NCI-H69 (cell line): ENCODE data around the gene RAI14.

Experiments
- DNase-seq: peaks from one replicate; lab custom pipeline; 2025; lab: John Stamatoyannopoulos, UW

The RAI14 gene

DNA sequence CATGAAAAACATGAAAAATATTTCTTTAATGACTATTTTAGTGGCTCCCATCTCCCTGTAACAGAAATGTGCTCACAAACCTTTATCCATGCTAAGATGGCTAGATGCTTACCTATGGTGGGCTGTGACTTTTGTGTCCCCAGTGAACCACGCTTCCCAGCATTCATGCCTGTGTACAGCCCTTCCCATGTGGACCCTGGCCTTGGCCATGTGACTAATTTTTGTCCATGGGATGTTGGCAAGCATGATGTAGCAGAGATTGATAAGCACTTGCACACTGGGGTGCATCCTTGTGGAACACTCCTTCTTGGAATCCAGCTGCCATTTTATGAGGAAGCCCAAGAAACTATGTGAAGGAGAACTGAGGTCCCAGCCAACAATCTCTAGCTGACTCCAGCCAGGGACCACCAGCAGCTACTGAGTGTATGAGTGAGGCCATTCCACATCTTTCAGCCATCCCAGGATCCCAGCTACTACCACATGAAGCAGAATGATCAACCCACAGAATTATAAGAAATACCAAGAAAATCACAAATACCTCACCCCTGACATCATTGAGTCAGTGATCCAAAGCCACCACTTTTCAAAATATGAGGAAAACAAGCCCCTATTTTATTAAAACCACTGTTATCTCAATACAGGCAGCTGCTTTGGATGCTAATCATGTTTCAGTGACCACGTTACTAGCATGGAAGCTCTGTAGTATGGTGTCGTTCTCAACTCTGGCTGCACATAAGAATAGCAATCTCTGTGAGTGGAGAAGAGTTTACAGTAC is 16.1 kb upstream of the RAI14 start:
- DNase-seq: no peak

DNA sequence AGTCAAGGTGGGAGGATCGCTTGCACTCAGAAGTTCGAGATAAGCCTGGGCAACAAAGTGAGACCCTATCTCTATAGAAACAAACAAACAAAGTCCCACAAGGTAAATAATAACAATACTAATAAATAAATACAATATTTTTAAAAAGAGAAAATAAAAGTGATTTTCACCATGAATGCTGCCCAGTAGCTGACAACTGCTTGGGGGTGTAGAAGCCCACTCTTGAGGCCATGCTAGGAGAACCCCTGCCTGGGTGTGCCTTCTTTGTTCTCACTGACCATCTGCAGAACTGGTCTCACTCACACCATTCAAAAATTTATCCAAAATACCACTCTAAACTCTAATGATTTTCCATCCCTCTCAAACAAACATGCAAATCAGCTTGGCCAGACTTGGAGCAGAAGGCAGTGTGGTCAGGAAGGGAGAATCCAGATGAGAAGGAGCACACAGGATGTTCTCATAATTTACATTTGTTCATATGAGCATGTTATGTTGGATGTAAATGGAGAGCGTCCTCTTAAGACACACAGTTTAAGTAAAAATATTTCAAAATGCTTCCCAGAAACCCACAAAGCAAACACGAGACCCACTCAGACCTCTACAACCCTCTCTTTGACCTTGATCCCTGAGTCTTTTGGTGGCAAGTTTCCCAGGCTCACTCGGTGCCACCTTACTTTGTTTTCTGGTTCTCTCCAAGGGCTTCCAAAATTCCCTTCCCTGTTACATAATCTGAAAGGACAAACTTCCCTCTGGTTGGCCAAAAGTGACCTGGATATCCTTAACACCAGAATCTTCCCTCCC is 7.9 kb upstream of the RAI14 start:
- no peak for DNase-seq

DNA sequence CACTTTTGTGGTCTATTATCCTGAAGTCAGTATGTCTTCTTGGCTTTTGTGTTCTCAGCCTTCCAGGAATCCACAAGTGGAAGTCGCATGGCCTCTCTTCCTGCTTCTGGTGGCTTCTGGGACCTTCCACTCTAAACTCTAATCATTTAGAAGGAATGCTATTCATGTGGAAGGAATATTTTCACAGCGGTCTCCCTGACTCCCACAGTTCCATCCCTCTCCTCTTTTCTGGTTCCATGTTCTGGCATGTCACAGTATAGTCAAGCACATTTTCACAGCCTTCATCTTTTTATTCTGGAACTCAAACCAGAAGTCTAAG is 7.3 kb upstream of the RAI14 start:
- no peak for DNase-seq

DNA sequence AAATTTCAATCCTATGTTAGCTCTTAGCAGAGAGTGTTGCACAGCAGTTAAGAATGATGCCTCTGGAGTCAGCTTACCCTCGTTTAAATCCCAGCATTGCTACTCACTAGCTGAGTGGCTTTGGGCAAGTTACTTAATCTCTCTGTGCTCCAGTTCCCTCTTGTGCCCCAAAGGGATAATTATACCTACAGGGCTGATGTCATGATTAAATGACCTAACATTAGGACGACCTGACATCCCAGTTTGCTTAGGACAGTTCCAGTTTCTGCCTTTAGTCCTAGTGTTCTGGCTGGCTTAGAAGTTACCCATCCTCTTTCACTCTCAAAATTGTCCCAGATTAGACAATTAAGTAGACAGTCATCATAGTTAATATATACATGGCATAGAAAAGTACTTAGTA is 4.3 kb upstream of the RAI14 start:
- peak; percentile 49 for DNase-seq

DNA sequence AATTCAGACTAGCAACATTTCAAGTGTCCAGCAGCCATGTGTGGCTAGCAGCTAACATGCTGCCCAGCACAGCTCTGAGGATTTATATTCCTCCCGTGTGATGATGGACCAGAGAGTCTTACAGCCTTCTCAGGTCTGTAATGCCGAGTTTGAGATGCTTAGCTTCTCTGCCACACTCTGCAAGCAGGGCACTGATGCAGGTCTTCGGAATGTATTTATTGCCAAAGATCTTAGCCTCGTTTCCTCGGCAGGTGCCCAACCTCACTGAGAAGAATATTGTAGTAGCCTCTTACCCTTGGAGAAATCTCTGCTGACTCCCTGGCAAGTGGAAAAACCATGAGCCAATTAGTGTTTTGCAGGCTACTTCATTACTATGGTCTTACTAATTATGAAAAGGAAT is 3.7 kb upstream of the RAI14 start:
- no peak for DNase-seq

DNA sequence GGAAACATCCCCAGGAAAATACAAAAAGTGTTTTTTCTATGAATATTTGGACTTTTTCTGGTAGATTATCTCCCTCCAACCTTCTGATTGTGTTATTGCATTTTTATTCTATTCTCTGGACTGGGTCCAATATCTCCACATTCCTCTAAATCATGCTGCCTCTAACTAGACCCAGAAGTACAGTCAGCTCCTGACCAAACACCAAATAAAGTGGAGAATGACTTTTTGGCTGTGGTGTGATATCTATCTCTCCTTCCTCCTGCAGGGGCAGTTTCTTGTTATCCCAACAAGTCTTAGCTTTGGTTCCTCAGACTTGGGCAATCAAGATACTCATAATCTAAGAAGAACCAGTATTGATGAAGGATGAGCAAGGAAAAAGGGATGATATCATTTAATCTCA is 3.2 kb upstream of the RAI14 start:
- no peak for DNase-seq

DNA sequence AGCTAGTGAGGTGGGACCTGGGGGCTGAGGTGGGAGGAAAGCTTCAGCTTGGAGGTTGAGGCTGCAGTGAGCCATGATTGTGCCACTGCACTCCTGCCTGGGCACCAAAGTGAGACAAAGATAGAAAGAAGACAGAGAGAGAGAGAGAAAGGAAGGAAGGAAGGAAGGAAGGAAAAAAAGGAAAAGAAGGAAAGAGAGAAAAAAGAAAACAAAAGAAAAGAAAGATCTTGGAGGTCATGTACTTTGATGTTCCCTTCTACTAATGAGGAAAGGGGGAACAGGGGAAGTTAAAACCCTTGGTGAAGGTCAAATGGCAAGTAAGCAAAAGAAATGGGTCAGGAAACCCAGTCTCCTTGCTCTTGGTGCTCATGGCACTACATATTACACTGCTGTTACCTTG is 2.4 kb upstream of the RAI14 start:
- no peak for DNase-seq

DNA sequence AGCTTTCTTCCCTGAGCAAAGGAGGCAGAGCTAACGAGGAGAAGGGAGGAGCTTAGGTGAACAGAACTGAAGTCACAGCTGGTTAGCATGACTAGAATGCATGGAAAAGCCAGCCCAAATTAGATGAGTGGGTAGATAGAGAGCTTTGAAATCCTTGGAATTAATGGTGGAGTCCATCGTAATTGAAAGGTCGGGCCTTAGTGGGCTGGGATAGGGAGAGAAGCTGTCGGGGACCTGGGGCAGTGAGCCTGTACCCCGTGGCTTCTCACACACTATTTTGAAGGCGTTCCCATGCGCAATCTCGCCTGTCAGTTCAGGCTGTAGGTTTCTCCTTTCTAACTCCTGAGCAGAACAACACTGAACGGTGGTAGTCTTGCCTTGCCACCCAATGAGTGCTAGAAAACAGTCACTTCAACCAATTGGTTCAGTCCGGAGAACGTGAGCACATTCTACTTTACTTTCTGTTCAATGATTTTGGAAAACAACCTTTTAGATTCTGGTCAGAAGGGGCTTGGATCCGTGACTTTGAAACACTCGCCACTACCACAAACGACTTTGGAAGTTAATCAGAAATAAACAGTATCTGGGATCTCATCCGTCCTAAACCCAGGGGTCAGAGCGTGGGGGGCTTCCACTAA is 655 bp upstream of the RAI14 start:
- peak; percentile 88 for DNase-seq

DNA sequence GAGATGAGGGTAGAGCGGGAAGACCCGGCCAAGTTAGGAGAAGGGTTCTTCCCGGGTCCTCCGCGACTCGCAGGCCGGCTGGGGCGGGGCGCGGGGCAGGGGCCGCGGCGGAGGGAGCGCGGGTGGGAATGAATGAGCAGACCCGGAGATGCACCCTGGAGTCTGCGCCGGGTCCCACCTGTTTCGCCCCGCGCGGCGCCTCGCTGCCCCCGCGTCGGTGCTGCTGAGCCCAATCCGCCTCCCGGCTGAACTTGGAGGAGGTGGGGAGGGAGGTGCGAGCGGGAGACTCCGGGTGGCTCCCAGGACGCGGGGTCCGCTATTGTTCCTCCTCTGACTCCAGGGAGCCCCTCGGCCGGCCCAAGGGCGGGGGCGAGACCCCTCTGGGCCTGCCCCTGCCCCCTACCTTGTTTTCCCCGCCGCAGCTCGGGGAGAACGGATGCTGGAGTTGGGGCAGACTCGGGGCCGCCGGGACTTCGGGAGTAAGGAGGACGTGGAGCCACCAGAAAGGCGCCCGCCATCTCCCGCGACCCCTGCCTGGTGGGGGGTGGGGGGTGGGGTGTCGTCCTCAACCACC is 659 bp downstream of the RAI14 start:
- peak; percentile 67 for DNase-seq

DNA sequence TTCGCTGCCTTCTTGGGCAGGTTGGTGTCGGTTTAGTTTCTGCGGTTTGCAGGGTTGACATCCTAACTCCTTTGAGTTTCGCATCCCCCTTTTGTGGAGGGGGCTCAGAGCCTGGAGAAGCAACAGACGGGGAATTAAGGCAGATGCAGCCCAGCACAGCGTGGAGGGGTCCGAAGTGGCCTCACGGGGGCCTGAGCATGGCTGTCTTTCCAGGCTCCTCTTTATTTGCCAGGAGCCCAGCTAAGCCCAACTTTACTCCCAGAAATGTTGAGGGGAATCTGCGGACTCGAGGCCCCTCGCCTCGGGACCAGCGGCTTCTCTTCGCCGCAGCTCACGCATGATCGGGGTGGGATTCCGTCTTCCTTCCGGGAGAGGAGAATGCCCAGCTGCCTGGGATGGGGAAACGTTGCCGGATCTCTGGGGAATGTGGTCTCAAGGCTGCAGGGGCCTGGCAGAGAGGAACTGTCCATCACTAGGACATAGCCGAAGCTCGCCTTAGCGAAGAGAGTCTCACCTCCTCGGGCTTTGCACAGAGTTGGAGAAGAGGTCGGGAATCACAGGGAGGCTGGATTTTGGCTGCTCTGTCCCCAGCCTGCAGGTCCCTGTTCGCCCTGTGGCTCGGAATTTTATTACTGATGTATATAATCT is 1.3 kb downstream of the RAI14 start:
- peak; percentile 67 for DNase-seq

DNA sequence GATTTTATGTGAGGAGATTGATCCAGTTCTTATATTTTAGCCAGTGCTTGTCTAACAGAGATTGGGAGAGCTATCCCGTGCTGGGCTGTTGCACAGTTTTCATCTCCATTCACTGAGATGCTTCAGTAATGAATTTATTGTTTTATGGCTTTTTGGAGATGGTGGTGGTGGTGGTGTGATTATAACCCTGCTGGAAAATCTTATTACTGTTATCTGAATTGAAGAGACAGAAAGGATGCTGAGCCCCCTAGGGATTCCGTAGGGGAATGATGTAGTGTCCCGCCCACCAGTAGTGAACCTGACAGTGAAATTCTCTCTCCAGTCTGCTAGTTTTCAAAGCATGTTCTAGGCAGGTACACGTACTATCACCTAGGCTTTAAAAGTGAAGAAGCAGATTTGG is 1.9 kb downstream of the RAI14 start:
- peak; percentile 57 for DNase-seq

DNA sequence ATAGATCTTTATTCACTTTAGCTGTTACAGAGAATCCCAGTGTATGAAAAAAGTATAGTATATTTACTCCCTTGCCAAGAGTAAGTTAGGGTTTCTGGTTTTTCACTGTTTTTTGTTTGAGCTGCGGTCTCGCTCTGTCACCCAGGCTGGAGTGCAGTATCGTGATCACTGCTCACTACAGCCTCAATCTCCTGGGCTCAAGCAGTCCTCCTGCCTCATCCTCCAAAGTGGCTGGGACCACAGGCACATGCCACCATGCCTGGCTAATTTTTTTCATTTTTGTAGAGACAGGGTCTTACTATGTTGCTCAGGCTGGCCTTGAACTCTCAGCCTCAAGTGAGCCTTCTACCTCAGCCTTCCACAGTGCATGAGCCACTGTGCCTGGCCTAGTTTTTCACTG is 3.0 kb downstream of the RAI14 start:
- no peak for DNase-seq

DNA sequence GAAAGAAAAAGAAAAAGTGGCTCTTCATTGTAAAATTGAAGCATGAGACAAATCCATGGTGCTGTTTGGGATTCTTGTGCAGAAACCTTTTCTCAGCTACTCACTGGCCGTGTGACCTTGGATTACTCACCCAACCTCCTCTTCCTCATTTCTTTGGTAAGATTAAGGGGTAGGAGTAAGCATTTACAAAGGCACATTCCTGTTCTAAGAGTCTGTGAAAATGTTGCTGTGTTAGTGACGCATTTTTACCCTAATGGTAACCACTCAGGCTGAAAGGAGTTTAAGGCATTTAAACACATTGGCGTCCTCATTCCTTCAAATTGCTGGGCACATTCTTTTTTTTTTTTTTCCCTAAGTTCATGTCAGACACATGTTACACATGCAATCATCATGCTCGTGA is 4.3 kb downstream of the RAI14 start:
- DNase-seq: no peak

DNA sequence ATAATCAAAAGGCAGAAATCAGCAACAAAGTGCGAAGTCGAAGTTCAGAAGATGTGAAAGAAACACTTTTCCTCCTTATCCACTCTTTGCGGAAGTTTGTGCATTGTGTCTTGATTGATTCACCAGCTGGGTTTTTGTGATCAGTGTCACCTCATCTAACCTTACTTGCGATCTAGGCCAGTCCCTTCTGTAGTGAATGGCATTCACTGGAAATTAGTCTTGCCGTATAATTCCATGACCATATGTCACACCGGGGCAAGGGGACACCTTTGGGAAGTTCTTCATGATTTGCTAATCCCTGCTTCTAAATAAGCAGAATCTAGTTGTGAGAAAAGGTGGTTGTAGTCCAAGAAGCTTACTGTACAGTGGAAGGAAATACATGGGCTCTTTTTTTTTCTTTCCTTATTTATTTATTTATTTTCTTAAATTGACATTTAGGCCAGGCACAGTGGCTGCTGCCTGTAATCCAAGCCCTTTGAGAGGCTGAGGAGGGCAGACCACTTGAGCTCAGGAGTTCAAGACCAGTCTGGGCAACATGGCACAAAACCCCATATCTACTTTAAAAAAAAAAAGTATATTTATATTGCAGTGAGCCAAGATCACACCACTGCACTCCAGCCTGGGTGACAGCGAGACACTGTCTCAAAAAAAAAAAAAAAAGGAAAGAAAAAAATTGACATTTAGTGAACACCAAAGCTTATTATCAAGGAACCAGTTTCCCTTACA is 7.8 kb downstream of the RAI14 start:
- DNase-seq: no peak

DNA sequence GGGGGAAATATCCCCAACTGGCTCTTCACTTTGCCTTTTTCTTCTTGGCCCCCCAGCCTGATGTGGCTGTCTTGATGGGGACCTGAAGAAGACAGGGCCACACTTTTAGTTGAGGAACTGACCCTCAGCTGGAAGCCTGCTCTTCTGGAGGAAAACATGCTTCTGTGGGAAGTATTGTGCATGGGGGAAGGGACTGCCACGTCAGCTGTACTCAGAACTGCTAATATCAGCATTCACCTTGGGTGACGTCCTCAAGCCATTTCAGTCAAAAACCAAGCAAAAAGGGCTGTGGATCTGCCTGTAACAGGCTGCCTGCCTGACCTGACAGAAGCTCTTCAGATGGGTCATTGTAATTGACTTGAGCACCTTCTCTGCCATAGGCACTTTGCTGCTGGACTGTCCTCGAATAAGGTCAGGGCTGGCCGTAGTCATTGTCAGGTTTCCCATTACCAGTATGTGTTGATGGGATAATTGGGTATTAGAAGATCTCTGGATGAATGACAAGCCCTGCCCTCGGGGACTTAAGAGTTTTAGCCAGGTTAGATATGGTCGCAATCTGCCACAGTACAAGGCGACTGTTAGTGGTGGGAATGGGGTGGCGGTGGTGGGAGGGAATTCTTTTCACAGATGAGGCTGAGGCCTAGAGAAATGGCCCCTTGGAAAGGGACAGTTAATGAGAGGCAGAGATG is 10.4 kb downstream of the RAI14 start:
- no peak for DNase-seq

DNA sequence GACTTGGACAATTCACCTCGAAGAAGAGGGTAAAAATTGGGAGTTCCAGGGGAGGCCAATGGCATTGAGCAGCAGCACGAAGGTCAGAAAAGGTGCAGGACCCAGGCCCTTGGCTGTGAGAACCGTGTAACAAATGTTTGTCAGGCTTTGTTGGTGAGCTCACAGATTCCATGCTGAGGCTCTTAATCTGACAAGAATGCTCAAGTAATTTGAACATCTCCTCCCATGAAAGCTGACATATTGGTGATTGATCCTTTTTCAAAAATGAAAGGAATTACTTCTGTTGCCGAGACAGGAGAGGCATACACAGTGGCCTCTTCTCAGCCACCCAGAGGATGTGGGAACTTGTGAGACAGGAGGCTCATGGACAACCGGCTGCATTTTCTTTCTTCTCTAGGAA is 11.6 kb downstream of the RAI14 start:
- DNase-seq: no peak

DNA sequence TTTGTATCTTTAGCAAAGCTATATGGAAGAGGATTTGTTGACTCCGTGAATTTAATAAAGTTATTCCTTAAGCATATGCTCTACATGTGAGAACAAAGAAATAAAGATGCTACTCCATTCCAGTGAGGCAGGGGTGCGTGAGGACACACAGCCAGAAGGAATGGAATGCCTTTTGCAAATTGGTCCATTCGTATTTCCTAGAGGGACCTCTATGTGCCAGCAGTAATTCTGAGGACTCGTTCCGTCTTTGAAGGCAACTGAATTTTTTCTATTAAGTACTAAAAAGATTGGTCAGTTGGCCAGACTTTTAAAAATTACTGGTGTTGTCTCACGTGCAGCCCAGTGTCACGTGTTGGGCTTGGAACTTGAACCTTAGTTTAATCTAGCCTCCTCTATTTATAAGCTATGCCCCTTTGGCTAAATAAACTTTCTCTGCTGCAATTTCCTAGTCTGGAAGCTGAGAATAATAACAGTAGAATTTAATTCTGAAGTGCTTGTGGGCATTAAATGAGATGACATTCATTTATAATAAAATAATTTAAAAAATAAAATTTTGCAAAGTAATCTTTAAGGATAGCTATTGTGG is 13.9 kb downstream of the RAI14 start:
- DNase-seq: no peak

DNA sequence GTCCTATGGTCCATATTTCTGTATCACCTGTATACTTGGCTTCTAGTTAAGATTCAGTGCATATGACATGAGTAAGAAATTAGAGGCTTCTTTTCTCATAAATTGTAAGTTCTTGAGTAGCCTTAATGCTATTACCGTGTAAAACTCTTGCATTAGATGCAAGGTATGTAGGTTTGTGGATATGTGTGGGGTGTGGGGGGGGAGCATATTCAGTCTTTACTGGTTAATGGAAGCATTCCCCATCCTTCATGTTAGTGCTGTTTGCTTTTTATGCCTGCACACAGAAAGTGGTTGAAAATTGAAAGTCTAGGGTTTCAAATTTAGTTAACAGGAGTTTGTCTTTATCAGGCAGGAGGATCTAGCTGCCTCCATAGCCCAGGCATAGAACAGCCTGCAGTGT is 16.1 kb downstream of the RAI14 start:
- no peak for DNase-seq

DNA sequence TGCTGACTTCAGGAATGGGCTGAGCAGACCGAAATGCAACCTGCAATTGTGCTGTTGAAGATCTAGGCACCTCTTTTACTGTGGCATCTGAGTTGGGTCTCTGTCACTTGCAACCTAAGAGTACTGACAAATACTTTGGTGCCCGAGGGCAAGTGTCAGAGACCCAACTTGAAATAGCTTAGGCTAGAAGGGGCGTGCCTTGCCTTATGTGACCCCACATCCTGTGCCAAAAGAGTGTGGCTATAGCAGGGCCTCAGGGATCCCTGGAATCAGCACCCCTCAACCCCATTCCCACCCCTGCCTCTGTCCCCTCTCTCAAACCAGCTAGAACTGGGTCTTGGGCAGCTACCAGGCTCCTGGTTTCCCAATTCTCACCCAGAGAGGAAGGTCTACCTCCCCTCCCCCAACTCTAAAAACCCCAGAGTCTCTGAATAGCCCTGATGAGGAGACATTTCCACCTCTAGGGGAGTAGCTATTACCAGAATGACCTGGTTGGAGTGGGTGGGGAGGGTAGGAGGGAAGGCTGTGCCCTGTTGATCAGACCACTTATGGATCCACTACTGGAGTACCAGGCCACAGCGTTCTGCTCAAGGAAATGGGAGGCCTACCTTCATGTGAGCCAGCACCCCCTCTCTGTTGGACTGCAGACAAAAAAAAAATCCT is 17.5 kb downstream of the RAI14 start:
- DNase-seq: peak; percentile 23

DNA sequence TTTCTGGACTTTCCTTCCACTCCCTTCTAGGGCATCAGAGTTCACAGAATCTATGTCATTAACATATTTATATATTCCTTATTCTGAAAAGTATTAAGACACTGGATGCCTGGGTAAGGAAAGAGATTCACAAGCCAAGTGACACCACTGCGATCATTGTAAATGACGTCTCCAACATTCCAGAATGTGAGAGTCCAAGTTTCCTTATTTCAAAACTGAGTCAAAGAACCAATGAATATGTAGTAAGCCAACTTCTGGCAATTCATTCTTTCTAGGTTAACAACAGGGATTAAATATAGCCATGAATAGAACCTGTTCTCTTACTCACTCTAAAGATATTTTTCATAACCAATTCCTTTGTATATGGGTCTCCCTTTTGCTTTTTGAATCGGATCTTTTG is 18.1 kb downstream of the RAI14 start:
- no peak for DNase-seq
